ENCODE measurements around the gene THNSL1.

The THNSL1 gene

DNA sequence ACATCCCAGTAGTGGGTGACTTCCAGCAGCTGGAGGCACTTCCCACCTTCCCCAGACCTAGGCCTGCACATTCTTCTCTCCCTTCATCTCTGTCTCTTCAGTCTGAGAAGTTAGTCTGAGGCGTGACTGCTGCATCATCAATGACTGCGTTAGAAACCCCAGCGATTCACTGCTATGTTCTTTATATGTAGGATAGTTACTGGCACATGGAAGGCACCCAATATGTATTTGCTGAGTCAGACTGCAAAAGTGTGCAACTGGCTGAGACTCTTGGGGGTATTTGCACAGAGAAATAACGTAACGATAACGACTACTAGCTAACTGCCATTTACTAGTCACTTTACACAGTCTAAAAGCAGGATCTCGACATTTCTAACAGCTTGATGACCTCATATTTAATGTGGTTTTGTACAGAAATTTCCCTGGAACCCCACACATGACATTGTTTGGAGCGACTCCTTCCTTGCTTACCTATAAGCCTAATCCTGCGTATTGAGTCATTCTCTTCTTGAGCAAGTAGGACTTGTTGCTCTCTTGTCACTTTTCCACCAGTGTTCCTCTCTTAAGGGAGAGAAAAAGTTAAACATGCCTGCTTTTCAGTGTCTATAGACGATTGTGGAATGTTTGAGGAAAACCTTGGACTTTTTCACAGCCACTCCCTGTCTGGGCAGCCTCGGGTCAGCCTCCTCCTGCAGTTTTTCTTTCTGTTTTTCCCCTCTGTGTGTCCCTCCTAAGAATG lies 45.5 kb downstream of the THNSL1 start:
- no peak for DNase-seq

- no peak for DNase-seq
These were observed 46.7 kb downstream of the THNSL1 start for GRCh38 chr10:25063157-25063556.

GRCh38 chr10:25063644-25064043 lies 47.2 kb downstream of the THNSL1 start:
- no peak for DNase-seq

DNA sequence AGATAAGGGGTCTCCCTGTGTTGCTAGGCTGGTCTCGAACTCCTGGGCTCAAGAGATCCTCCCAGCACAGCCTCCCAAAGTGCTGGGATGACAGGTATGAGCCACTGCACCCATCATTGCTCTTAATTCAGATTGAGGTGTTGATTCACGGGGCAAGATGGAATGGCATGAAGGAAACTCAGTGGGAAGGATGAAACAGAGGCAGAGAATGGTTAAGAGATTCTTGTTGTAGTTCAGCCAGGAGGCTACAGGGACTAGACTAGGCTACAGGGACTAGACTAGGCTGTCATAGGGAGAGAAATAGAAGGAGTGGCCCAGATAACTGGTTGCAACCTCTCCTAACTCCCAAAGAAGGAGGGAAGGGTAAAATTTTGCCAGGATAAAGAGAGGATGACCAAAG lies 48.0 kb downstream of the THNSL1 start:
- DNase-seq: no peak

- DNase-seq: no peak
These were observed 49.5 kb downstream of the THNSL1 start for GRCh38 chr10:25065761-25066476.

DNA sequence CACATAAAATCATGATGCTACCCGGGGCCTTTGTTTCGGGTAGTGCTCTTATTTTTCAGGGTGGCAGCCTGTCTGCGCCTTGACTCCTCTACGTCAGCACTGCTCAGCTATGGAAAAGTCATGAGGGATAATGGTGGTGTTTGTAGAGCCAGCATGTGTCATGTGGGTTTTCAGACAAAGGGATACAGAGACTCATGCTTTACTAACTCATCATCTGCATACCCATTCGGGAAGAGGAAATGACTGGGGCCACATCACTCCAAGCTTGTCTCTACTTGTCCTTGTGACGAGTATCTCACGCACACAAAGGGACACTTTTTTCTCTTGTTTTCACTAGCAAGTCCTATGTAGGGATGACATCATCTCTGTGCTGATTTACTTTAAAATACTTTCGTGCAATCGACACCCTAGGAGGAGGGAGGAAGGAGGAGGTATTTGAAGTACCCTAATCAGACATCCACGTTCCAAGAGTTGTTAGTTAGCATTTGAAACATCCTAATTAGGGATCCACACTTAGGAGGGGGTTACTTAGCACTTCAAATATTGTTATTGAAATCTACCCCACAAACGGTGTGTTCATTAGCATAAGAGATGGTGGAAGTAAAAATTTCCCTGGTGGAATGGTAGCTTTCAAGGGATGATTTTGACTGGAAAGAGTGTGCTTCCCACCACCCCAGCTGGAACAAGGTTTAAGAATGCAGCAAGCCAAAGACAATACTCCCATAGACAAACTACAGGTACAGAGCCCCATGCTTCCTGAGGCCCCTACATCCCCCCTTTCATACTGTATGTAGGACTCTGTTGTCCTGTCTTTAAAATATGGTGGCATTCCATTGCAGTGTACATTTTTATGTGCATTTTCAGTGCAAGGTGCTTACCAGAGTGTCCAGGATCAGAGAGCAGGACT lies 52.0 kb downstream of the THNSL1 start:
- DNase-seq: no peak

- no peak for DNase-seq
These were observed 54.8 kb downstream of the THNSL1 start for GRCh38 chr10:25071227-25071626.

GRCh38 chr10:25072786-25073185 lies 56.4 kb downstream of the THNSL1 start:
- no peak for DNase-seq

- DNase-seq: no peak
These were observed 59.4 kb downstream of the THNSL1 start for GRCh38 chr10:25075825-25076224.
